Measurements from ENCODE around the gene LRRC53. TPM values are rescaled to one million over a fixed set of nuclear protein-coding genes. Genes with fewer than 3 reads are reported as not detected.

LRRC53 gene
- total and polyA plus RNA-seq, 9 of the 15 experiments (the other 6 are each of a cell fraction or from before 2014, with no cell fraction given) = not detected

GRCh38 chr1:74548961-74549750 is 36.7 kb upstream of the LRRC53 start:
- in situ Hi-C loops (cut with MboI) = no loop called here
- no peak for DNase-seq (ENCODE audit: extremely low read depth in 1 of 4, low spot score in 3 of 4)
- intact Hi-C loops (cut with micrococcal nuclease) = no loop called here
- no peaks in the 10 kb centered on the region for H3K79me2 ChIP-seq (ENCODE audit: control insufficient read depth, insufficient read depth, low read length)
- no peak overlapping the region for H3K4me3 ChIP-seq
- ChIA-PET POLR2A (interaction anchor here (0.5 kb wide), 1 partner anchor 278 kb away, joined by 3 read pairs; no protein-coding TSS in a partner anchor), CTCF (ENCODE audit: low intra/inter-chr PET ratio) (no interaction called here)
- H3K9me3 ChIP-seq (replicated peaks; ENCODE audit: control insufficient read depth, insufficient read depth, low read depth, low read length) = no peaks in the 10 kb centered on the region
- FAIRE-seq = no peak
- H3K36me3 ChIP-seq (ENCODE audit: control insufficient read depth, insufficient read depth, low read length) = no peaks in the 10 kb centered on the region
- H4K20me1 ChIP-seq (replicated peaks; ENCODE audit: control insufficient read depth, insufficient read depth, low read length) = no peaks in the 10 kb centered on the region
- no peaks in the 10 kb centered on the region for H3K27me3 ChIP-seq (ENCODE audit: control insufficient read depth in 2 of 2, insufficient read depth in 2 of 2, low read length in 2 of 2)
- H3K27ac ChIP-seq (ENCODE audit: extremely low read depth, low read depth, low read length) = no peak overlapping the region
- no peak overlapping the region for H3K9ac ChIP-seq (ENCODE audit: insufficient read depth in 1 of 2, low read depth in 2 of 2, low read length in 2 of 2)
- H3K9me1 ChIP-seq (ENCODE audit: control insufficient read depth, insufficient read depth, low read length) = no peaks in the 10 kb centered on the region
- no peak for ATAC-seq
- 4% methylated on average over 4 of the region's 4 CpGs for WGBS (ENCODE audit: insufficient coverage, low coverage, missing lambda C conversion rate)
- H3K4me2 ChIP-seq (ENCODE audit: insufficient read depth, low read length) = no peak overlapping the region
- no peak overlapping the region for H2AFZ ChIP-seq (ENCODE audit: low read depth, low read length)
- no TSS peak for BruUV-seq (replicated peaks)
- H3K4me1 ChIP-seq (replicated peaks in 1 of 2; ENCODE audit: control insufficient read depth in 2 of 2, insufficient read depth in 2 of 2, low read length in 2 of 2) = no peaks in the 10 kb centered on the region
- TF ChIP-seq ZNF197 (CRISPR knock-in tag; IDR thresholded peaks at IDR 0.05; ENCODE audit: low read depth) = no peak
- no peak for TF ChIP-seq MAFG (tag; conservative IDR thresholded peaks at IDR 0.05)
- no peak for TF ChIP-seq ZNF316 (IDR thresholded peaks at IDR 0.05)
- no peak for TF ChIP-seq LCOR (CRISPR knock-in tag; IDR thresholded peaks at IDR 0.05)
- TF ChIP-seq ATF1 (CRISPR knock-in tag; IDR thresholded peaks at IDR 0.05) = no peak
- TF ChIP-seq ATF1 (tag; IDR thresholded peaks at IDR 0.05) = no peak
- TF ChIP-seq TAF15 (IDR thresholded peaks at IDR 0.05; ENCODE audit: low read depth, low read length) = no peak
- TF ChIP-seq ZBTB8A (IDR thresholded peaks at IDR 0.05; ENCODE audit: partially characterized antibody) = no peak
